Effector memory CD4-positive, alpha-beta T cell (primary cell): ENCODE results near the gene CROCC.
A peak's percentile ranks its signal among the peaks of the same experiment; 100 is the strongest.
"Not testable (repeated sequence)": the region's sequence is repeated elsewhere in the genome, so short reads cannot be mapped to it uniquely, and the experiment has no call there.

Source experiments
- DNase-seq, 3 donors: peaks; one replicate each; pipeline ENCODE4 v3.0.0-alpha.2; 2020
- H3K27ac ChIP-seq: 2 replicates; pipeline ENCODE4 v1.7.0; 2013; ENCODE audit warnings: mild to moderate bottlenecking, low read length, moderate library complexity; ENCODE audit not compliant: insufficient read depth, poor library complexity, severe bottlenecking
- H3K27me3 ChIP-seq: replicated peaks from 2 replicates; pipeline ENCODE4 v1.7.0; 2013; ENCODE audit warnings: mild to moderate bottlenecking, low read length; ENCODE audit not compliant: insufficient read depth, control insufficient read depth, poor library complexity, severe bottlenecking
- H3K36me3 ChIP-seq: 2 replicates; pipeline ENCODE4 v1.7.0; 2013; ENCODE audit warnings: mild to moderate bottlenecking, low read length, moderate library complexity; ENCODE audit not compliant: control insufficient read depth, insufficient read depth
- H3K4me1 ChIP-seq: 2 replicates; pipeline ENCODE4 v1.7.0; 2013; ENCODE audit warnings: low read length, mild to moderate bottlenecking; ENCODE audit not compliant: control insufficient read depth, insufficient read depth, poor library complexity, severe bottlenecking
- H3K4me3 ChIP-seq: 2 replicates; pipeline ENCODE4 v1.7.0; 2013; ENCODE audit warnings: low read length, low read depth, mild to moderate bottlenecking; ENCODE audit not compliant: insufficient read depth, poor library complexity, severe bottlenecking
- H3K9me3 ChIP-seq: 2 replicates; pipeline ENCODE4 v1.7.0; 2013; ENCODE audit warnings: mild to moderate bottlenecking, low read length, moderate library complexity; ENCODE audit not compliant: control insufficient read depth

CROCC gene

GRCh38 chr1:16896316-16897055, 25.2 kb upstream of the CROCC start:
- H3K4me1 ChIP-seq, H3K27me3 ChIP-seq, H3K36me3 ChIP-seq, H3K9me3 ChIP-seq: not testable (repeated sequence)
- peak overlapping the region; percentile 29 for H3K4me3 ChIP-seq
- DNase-seq = peak; percentile 44 to 72 (median 53)
- H3K27ac ChIP-seq = peak overlapping the region; percentile 85

- not testable (repeated sequence) for DNase-seq, H3K4me1 ChIP-seq, H3K9me3 ChIP-seq, H3K27ac ChIP-seq, H3K4me3 ChIP-seq, H3K36me3 ChIP-seq, H3K27me3 ChIP-seq
These were observed 24.1 kb upstream of the CROCC start for GRCh38 chr1:16897653-16898052.

GRCh38 chr1:16898298-16898697, 23.4 kb upstream of the CROCC start:
- not testable (repeated sequence) for H3K27ac ChIP-seq, H3K27me3 ChIP-seq, H3K4me3 ChIP-seq, H3K9me3 ChIP-seq, H3K36me3 ChIP-seq, H3K4me1 ChIP-seq, DNase-seq

GRCh38 chr1:16899020-16899419, 22.7 kb upstream of the CROCC start:
- not testable (repeated sequence) for H3K9me3 ChIP-seq, H3K27me3 ChIP-seq, DNase-seq, H3K36me3 ChIP-seq, H3K27ac ChIP-seq, H3K4me3 ChIP-seq
- peaks cover 12% of the 10 kb centered on the region for H3K4me1 ChIP-seq

GRCh38 chr1:16900751-16901150, 21.0 kb upstream of the CROCC start:
- DNase-seq = no peak
- H3K27ac ChIP-seq = peak overlapping the region; percentile 43
- no peak overlapping the region for H3K4me3 ChIP-seq
- no peaks in the 10 kb centered on the region for H3K27me3 ChIP-seq
- H3K4me1 ChIP-seq = peaks cover 21% of the 10 kb centered on the region
- no peaks in the 10 kb centered on the region for H3K36me3 ChIP-seq
- H3K9me3 ChIP-seq = no peaks in the 10 kb centered on the region

GRCh38 chr1:16901371-16901770, 20.4 kb upstream of the CROCC start:
- H3K27ac ChIP-seq, DNase-seq, H3K9me3 ChIP-seq, H3K36me3 ChIP-seq, H3K27me3 ChIP-seq, H3K4me3 ChIP-seq: not testable (repeated sequence)
- H3K4me1 ChIP-seq = peaks cover 21% of the 10 kb centered on the region

- H3K27me3 ChIP-seq = no peaks in the 10 kb centered on the region
- no peak for DNase-seq
- peak overlapping the region; percentile 99 for H3K27ac ChIP-seq
- no peak overlapping the region for H3K4me3 ChIP-seq
- peaks cover 21% of the 10 kb centered on the region for H3K4me1 ChIP-seq
- no peaks in the 10 kb centered on the region for H3K9me3 ChIP-seq
- no peaks in the 10 kb centered on the region for H3K36me3 ChIP-seq
These were observed 18.7 kb upstream of the CROCC start for GRCh38 chr1:16903054-16903453.

GRCh38 chr1:16903458-16903796, 18.3 kb upstream of the CROCC start:
- no peak for DNase-seq
- no peaks in the 10 kb centered on the region for H3K9me3 ChIP-seq
- peak overlapping the region; percentile 99 for H3K27ac ChIP-seq
- H3K4me1 ChIP-seq = peaks cover 21% of the 10 kb centered on the region
- H3K36me3 ChIP-seq = no peaks in the 10 kb centered on the region
- H3K4me3 ChIP-seq = peak overlapping the region; percentile 46
- no peaks in the 10 kb centered on the region for H3K27me3 ChIP-seq

GRCh38 chr1:16904560-16905109, 17.1 kb upstream of the CROCC start:
- no peaks in the 10 kb centered on the region for H3K9me3 ChIP-seq
- no peaks in the 10 kb centered on the region for H3K36me3 ChIP-seq
- H3K27ac ChIP-seq = peak overlapping the region; percentile 99
- H3K4me1 ChIP-seq = peaks cover 21% of the 10 kb centered on the region
- peak; percentile 98 to 100 (median 98) for DNase-seq
- H3K4me3 ChIP-seq = peak overlapping the region; percentile 46
- H3K27me3 ChIP-seq = no peaks in the 10 kb centered on the region

GRCh38 chr1:16905110-16905867, 16.4 kb upstream of the CROCC start:
- H3K27me3 ChIP-seq = no peaks in the 10 kb centered on the region
- no peaks in the 10 kb centered on the region for H3K9me3 ChIP-seq
- DNase-seq = peak in 2 of 3 donors; percentile 30 to 36
- peak overlapping the region; percentile 46 for H3K4me3 ChIP-seq
- H3K36me3 ChIP-seq = no peaks in the 10 kb centered on the region
- H3K4me1 ChIP-seq = peaks cover 21% of the 10 kb centered on the region
- peak overlapping the region; percentile 99 for H3K27ac ChIP-seq
